Right renal cortex interstitium (tissue), 3 donors: Measurements from ENCODE around the gene R3HDM4. TPM values are rescaled to one million over a fixed set of nuclear protein-coding genes. Genes with fewer than 3 reads are reported as not detected.
"Not testable (repeated sequence)": the region's sequence is repeated elsewhere in the genome, so short reads cannot be mapped to it uniquely, and the experiment has no call there.

Experiments
- DNase-seq, 3 donors: peaks; one replicate each; pipeline ENCODE4 v3.0.0-alpha.2; 2013; ENCODE audit warnings: low read depth in 3 of 3, low spot score in 2 of 3
- polyA plus RNA-seq, 3 donors: library from polyadenylated mRNA; unstranded; fragments of 120-200 nt; gene quantifications; one replicate each; pipeline ENCODE4 v1.2.1, GENCODE V29; 2013; ENCODE audit not compliant: insufficient read length in 3 of 3

R3HDM4 gene
- polyA plus RNA-seq, result 10 to 100 TPM; 32.0 to 37.7 (median 34.1) TPM

DNA sequence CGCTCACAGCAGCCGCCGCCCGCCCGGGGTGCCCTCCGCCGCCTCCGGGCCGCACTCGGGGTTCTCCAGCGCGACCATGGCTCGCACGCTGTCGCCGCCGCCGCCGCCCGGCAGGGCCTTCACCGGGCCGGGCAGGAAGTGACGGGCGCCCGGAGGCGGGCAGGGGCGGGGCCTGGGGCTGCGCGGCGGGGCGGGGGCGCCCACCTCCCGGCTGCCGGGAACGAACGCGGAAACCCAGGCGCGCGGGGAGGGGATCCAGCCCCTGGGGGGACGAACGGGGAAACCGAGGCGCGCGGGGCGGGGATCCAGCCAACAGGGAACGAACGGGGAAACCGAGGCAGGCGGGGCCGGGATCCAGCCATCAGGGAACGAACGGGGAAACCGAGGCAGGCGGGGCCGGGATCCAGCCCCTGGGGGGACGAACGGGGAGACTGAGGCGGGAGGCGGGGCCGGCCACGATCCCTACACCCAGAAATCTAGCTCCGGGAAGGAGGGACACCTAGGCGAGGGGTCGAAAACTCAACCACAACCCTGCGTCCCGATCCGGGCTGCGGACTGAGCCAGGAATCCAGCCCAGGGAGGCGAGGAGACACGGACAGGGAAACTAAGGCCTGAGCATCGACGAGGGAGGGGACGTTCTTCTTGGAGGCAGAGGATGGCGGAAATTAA lies at the start of gene R3HDM4:
Gene R3HDM4, minus strand, starts transcription at position 140 of the 669 bp plus-strand sequence. Its CDS starts 62 bp downstream, at position 78.
- DNase-seq, result no peak

DNA sequence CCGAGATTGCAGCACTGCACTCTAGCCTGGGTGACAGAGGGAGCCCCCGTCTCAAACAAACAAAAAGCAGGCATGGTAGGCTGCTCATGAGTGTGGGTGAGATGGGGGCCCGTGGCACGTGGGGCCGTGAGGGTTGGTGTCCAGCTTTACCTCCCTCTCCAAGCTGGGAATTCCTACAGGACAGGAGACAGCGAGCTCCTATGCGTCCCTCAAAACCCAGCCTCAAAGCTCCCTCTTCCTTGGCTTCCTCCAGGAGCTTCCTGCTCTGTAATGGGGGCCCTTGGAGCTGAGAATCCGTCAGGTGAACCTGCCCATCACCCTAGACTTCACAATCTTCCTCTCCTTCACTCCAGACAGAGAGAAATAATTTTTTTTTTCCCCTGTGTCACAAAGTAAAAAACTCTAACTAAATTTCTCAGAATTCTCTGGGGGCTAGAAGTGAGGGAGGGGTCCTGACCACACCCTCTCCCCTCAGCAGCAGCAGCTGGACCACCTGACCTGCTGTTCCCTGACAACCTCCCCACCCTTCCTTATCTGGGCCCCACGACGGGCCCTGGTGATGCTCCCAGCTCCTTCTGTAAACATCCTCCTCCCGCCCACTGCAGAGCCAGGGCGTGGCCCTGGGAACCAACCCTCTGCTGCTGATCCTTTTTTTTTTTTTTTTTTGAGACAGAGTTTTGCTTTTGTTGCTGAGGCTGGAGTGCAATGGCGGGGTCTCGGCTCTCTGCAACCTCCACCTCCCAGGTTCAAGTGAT lies 49.0 kb upstream of the R3HDM4 start:
- DNase-seq, result no peak

DNA sequence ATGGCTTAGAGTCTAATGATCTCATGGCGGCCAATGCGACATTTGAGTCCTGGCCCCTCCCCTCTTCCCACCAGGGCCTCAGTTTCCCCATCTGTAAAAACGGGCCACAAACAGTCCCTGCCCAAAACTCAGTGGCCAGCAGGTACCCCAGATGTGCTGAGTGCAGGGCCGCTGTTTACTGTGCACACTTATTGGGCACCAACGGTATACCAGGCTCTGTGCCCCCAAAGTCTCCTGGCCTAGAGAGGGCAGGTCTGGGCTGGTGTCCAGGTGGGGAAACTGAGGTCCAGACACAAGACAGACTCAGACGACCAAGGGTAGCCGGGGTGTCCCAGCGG lies 47.6 kb upstream of the R3HDM4 start:
- no peak for DNase-seq

DNA sequence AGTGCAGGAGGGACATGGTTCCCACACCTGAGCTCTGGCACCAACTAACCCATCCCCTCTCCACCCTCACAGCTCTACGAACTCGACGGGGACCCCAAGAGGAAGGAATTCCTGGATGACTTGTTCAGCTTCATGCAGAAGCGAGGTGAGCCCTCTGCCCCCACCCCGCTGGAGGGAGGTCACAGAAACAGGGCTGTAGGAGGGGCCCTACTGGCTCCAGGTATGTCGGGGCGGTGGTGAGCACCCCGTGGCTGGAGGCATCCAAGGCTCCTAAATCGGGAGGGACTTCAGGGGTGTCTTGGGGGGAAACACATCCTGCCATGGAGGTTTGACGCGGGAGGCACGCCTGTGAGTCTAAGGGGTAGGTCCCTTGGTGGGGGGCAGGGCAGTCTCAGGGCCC lies 47.0 kb upstream of the R3HDM4 start:
- DNase-seq, result no peak

DNA sequence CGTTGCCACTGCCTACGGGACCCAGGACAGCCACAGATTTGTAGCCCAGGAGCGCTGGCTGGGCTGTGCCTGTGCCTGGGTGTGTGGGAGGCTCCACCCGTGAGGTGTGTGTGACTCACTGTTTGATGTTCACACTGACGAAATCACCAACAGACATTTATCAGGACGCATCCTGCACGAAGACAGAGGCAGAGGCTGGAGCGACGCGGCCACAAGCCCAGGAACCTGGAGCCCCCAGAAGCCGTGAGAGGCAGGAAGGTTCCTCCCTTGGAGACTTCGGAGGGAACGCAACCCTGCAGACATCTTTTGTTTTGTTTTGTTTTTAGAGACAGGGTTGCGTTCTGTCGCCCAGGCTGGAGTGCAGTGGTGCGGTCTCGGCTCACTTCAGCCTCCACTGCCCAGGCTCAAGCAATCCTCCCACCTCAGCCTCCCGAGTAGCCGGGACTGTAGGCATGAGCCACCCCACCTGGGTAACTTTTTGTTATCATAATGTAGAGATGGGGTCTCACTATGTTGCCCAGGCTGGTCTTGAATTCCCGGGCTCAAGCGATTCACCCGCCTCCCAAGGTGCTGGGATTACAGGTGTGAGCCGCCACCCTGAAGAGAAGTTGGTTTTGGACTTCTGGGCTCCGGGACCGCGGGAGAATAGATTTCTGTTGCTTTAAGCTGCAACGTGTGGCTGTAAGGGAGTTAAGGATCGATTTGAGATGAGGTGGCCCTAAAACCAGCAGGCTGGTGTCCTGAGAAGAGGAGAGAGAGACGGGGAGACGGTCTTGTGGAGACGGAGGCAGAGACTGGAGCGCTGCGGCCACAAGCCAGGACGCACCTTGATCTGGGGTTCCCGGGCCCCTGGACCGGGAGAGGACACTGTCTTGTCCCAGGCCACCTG lies 46.2 kb upstream of the R3HDM4 start:
- no peak for DNase-seq

DNA sequence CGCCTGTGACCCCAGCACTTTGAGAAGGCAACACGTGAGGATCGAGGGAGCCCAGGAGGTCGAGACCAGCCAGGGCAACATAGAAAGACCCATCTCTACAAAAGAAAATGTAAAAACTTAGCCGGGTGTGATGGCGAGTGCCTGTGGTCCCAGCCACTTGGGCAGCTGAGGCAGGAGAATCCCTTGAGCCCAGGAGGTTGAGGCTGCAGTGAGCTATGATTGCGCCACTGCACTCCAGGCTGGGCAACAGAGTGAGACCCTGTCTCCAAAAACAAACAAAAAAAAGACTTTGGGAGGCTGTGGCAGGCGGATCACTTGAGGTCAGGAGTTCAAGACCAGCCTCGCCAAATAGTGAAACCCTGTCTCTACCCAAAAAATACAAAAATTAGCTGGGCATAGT lies 44.6 kb upstream of the R3HDM4 start:
- not testable (repeated sequence) for DNase-seq

- DNase-seq, result no peak
These were observed 43.9 kb upstream of the R3HDM4 start for GRCh38 chr19:956766-957440.

DNA sequence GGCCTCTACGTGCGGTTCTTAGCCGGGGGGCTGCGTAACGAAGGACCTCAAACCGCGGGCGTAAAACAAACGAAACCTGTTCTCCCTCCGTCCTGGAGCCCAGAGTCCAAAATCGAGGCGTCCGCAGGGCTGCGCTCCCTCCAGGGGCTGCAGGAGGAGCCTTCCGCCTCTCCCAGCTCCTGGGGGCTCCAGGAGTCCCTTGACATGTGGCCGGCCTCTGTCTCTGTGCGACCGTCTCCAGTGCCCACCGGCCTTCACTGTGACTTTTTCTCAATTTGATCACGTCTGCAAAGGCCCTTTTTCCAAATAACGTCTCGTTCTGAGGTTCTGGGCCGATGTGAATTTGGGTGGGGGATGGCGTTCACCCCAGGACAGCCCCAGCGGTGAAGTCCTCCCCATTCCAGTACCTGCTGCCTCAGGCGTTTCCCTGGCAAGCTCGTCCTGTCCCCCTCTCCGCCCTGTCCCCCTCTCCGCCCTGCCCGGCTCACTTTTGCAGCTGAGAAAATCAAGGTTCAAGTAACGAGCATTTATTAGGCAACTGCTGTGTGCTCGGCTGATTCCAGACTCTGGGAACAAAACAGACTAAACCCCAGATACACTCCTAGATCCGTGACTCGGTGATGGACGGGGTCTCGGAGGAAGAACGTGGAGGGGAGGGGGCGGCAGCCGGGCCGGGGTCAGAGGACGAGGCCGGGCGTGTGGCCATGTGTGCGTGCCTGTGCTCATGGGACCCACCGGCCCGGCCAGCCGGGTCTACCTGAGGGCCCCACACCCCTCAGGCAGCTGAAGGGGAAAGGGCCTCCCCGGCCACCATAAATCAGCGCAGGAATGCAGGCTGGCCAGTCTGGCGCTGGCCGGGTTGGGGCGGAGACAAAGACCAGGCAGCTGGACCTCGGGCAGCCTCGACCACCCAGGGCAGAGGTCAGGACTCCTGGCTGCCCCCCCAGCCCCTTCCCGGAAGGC lies 43.1 kb upstream of the R3HDM4 start:
- DNase-seq, result no peak

GRCh38 chr19:954672-955494 lies 41.9 kb upstream of the R3HDM4 start:
- no peak for DNase-seq

DNA sequence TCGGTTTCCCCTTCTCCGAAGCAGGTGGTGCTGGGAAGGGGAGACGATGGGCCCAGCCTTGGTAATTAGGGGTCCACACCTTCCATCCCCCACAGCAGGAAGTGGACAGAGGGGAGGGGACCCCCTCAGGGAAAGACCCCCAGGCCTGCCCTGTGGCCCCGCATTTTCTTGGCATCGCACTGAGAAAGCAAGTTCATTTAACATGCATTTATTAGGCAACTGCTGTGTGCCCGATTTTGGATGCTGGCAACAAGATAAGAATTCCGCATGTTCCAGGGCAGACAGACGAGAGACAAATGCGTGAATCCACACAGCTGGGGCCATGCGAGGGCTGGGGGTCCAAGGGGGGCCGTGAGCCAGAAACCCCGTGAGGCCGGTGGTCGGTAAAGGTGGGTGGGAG lies 41.3 kb upstream of the R3HDM4 start:
- DNase-seq, result no peak

DNA sequence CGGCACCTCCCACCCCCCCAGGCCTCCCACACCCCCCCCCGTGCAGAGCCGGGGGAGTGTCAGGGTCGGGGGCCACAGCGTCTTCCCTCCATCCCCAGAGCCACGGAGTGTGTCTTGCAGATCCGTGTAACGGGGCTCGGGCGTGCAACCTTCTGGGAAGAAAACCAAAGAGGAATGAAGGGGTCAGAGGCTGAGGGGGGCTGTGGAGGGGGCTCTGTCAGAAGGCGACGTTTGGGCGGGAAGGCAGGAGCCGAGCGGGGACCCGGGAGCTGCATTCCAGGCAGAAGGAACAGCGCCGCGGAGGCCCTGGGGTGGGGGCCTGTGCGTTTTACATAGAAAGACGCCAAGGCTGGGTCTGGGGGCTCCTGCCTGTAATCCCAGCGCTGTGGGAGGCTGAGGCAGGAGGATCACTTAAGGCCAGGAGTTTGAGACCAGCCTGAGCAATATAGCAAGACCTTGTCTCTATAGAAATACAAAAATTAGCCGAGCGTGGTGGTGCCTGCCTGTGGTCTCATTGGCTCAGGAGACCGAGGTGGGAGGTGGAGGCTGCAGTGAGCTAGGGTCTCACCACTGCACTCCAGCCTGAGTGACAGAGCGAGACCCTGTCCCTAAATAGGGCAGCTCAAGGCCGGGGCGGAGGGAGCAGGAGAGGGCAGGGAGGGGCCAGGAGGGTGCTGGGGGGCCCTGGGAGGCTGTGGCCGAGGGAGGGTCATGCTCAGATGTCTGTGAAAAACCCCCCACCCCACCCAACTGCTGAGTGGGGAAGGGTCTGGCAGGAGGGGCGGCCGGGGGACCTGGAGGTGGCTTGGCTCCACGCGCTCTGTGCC lies 40.6 kb upstream of the R3HDM4 start:
- no peak for DNase-seq

DNA sequence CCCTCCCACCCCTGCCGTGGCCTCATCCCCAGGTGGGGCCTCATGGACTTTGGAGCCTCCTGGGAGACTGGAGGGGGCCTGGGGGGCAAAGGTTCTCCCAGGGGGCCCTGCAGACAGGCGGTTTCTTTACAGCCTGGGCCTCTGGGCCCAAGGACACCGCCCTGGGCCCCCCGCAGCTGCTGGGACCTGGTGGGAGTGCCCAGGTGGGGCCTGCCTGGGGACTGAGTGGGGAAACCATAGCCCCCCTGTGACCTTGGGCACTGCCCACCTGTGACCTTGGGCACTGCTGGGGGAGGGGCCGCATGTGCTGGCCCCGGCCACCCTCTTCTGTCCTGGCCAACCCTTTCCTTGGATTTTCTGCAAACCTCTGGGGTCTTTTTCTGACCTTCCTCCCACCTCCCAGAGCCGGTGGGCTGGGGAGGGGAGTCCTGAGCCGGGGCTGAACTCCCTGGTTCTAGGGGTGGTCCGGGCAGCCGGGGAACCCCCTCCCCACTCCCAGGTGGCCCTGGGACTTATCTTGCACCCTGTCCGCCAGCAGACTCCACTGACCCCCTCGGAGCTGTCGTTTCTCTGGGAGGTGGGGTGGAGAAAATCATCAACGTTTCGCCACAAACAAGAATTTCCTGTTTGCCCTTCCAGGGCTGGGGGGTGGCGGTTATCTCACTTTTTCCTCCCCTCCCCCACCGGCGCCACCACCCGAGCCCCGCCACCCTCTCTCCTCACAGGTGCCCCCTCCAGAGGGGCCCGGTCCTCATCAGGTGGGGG lies 39.8 kb upstream of the R3HDM4 start:
- no peak for DNase-seq

- DNase-seq, result no peak
These were observed 39.1 kb upstream of the R3HDM4 start for GRCh38 chr19:952049-952679.

DNA sequence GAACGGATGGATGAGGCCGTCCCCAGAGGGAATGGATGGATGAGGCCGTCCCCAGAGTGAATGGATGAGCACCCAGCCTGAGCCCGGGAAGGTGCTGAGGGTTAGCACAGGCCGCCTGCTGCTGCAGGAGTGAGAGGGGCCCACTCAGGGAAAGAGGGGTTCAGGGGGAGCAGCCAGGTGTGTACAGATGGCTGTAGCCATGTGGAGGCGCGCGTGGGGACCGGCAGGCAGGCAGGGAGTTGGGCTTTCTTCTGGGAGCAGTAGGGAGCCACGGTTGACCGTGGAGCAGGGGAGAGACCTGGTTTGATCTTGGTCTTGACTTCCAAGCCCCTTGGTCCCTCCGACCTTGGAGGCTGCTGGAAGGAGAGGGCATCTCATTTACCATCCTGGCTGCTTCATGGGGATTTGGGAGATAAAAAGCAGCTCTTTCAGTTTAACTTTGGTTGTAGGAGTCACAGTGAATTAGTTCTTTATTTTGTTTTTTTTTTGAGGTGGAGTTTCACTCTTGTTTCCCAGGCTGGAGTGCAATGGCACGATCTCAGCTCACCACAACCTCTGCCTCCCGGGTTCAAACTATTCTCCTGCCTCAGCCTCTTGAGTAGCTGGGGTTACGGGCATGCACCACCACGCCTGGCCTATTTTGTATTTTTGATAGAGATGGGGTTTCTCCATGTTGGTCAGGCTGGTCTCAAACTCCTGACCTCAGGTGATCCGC lies 37.5 kb upstream of the R3HDM4 start:
- no peak for DNase-seq

GRCh38 chr19:948842-949496 lies 36.0 kb upstream of the R3HDM4 start:
- DNase-seq, result no peak
